Activated gamma-delta T cell (primary cell): ENCODE data around the gene SLC23A3.
"Not testable (repeated sequence)": the region's sequence is repeated elsewhere in the genome, so short reads cannot be mapped to it uniquely, and the experiment has no call there.

Source experiments
- DNase-seq: peaks from one replicate; lab custom pipeline; 2025; lab: John Stamatoyannopoulos, UW

Gene SLC23A3

GRCh38 chr2:219204425-219205164 lies 34.8 kb upstream of the SLC23A3 start:
- DNase-seq: no peak

GRCh38 chr2:219201331-219201730 lies 31.5 kb upstream of the SLC23A3 start:
- not testable (repeated sequence) for DNase-seq

GRCh38 chr2:219200502-219201326 lies 30.9 kb upstream of the SLC23A3 start:
- not testable (repeated sequence) for DNase-seq

GRCh38 chr2:219199470-219200211 lies 29.8 kb upstream of the SLC23A3 start:
- no peak for DNase-seq

GRCh38 chr2:219198974-219199373 lies 29.1 kb upstream of the SLC23A3 start:
- no peak for DNase-seq

GRCh38 chr2:219197388-219197787 lies 27.6 kb upstream of the SLC23A3 start:
- no peak for DNase-seq

- DNase-seq: no peak
Observed at GRCh38 chr2:219186754-219187456, 17.1 kb upstream of the SLC23A3 start.

- no peak for DNase-seq
Observed at GRCh38 chr2:219184121-219184520, 14.3 kb upstream of the SLC23A3 start.

- DNase-seq: no peak
Observed at GRCh38 chr2:219183151-219183772, 13.4 kb upstream of the SLC23A3 start.

- DNase-seq: no peak
Observed at GRCh38 chr2:219182331-219183150, 12.7 kb upstream of the SLC23A3 start.

- no peak for DNase-seq
Observed at GRCh38 chr2:219181531-219181930, 11.7 kb upstream of the SLC23A3 start.

- DNase-seq: no peak
Observed at GRCh38 chr2:219180961-219181360, 11.1 kb upstream of the SLC23A3 start.

GRCh38 chr2:219179601-219180465 lies 10.0 kb upstream of the SLC23A3 start:
- no peak for DNase-seq

- DNase-seq: peak; percentile 55
Observed at GRCh38 chr2:219178377-219179175, 8.7 kb upstream of the SLC23A3 start.

GRCh38 chr2:219177552-219178376 lies 7.9 kb upstream of the SLC23A3 start, which contains the start of gene RETREG2:
RETREG2 (plus strand) TSS chr2:219178275; CDS start chr2:219178353, 78 bp downstream.
- DNase-seq: peak; percentile 80

- peak; percentile 87 for DNase-seq
Observed at GRCh38 chr2:219176818-219177551, 7.2 kb upstream of the SLC23A3 start, which contains the start of gene CNPPD1. CNPPD1 (minus strand) TSS chr2:219176925; CDS start chr2:219176828, 97 bp downstream.
